Pancreas (tissue), 10 donors: Measurements from ENCODE around the gene EFNA4. TPM values are rescaled to one million over a fixed set of nuclear protein-coding genes. Genes with fewer than 3 reads are reported as not detected.

Source experiments
- ATAC-seq, 4 donors: fragments of 200-7000 bp; cut with Tn5 transposase; one replicate each; pipeline versions ENCODE4 v1.8.0 to v1.9.1; 2020; ENCODE audit warnings: mild to moderate bottlenecking in 4 of 4, moderate library complexity in 4 of 4
- DNase-seq, 6 donors: peaks; one replicate each; pipeline ENCODE4 v3.0.0-alpha.2; 2020
- FAIRE-seq: peaks from 2 replicates; lab custom pipeline; 2012; peaks lifted over from hg19 to GRCh38; lab: Jason Lieb, UNC
- H3K27ac ChIP-seq, 4 donors: fragments of 200-600 bp; sonication (generic); 1 replicate in 3 of 4; 2 replicates in 1 of 4; pipeline versions ENCODE4 v1.5.0 to v1.8.0; 2020
- H3K27me3 ChIP-seq, 4 donors: fragments of 200-600 bp; one replicate each; pipeline ENCODE4 v1.8.0; 2021
- H3K36me3 ChIP-seq, 3 donors: fragments of 200-600 bp; sonication (generic) in 1 of 3; one replicate each; pipeline versions ENCODE4 v1.5.0 to v1.8.0; 2020 to 2021
- H3K4me1 ChIP-seq, 3 donors: fragments of 200-600 bp; one replicate each; pipeline ENCODE4 v1.8.0; 2021
- H3K4me3 ChIP-seq, 4 donors: fragments of 200-600 bp; sonication (generic) in 2 of 4; one replicate each; pipeline versions ENCODE4 v1.5.0 to v1.8.0; 2020 to 2021
- H3K9me3 ChIP-seq, 4 donors: fragments of 200-600 bp; one replicate each; pipeline ENCODE4 v1.8.0; 2021
- WGBS, 2 donors: extraction: QIAGEN DNeasy Blood & Tissue Kit; methylation state at CpG; one replicate each; pipeline ENCODE4 v1.1.7; 2013; 5-methylcytosine and 5-hydroxymethylcytosine counted together
- intact Hi-C, 3 donors: fragments of 100-400 bp; cut with DNase I; formaldehyde crosslinking; loops; one replicate each; pipeline versions ENCODE4 v1.11.1 to v1.14.2; 2022
- polyA plus RNA-seq, 2 donors: library from polyadenylated mRNA; stranded (reverse); fragments of 200-250 nt; gene quantifications; one replicate each; pipeline ENCODE4 v1.2.3, GENCODE V29; 2013
- total RNA-seq, 6 donors: library from RNA; stranded (reverse); fragmentation: NEBNext Ultra II Directional in 4 of 6; extraction: Animal tissue kit (Norgen Biotek cat#: 25700) in 4 of 6; gene quantifications; one replicate each; pipeline versions ENCODE4 v1.2.1 to v1.2.4, GENCODE V29; 2021 to 2023
- TF ChIP-seq, protein P1 (sequence below), 4 donors: fragments of 200-600 bp; sonication (generic) in 3 of 4; IDR thresholded peaks; one replicate each; pipeline versions ENCODE4 v1.5.0 to v1.8.0; 2021; ENCODE audit warnings: antibody characterized with exemption in 4 of 4
- donor health status: healthy with polysubstance abuse.
- donor health status: DM: no; HTN: no; CAD: no; lungs with moderate emphysema.
- donor health status: DM: no; HTN: no; CAD: no.
- donor health status: control.
- donor health status: control.
- donor health status: Bipolar disorder and iron deficiency.
- donor health status: DM: yes; HTN: yes; CAD: no.
- donor health status: DM: no; HTN: no; CAD: no.
- donor health status: DM: no; HTN: no; CAD: no.
- donor health status: DM: yes; HTN: yes; CAD: no.

EFNA4 gene
- total and polyA plus RNA-seq, 8 donors, result 2.1 to 6.2 (median 3.8) TPM

DNA sequence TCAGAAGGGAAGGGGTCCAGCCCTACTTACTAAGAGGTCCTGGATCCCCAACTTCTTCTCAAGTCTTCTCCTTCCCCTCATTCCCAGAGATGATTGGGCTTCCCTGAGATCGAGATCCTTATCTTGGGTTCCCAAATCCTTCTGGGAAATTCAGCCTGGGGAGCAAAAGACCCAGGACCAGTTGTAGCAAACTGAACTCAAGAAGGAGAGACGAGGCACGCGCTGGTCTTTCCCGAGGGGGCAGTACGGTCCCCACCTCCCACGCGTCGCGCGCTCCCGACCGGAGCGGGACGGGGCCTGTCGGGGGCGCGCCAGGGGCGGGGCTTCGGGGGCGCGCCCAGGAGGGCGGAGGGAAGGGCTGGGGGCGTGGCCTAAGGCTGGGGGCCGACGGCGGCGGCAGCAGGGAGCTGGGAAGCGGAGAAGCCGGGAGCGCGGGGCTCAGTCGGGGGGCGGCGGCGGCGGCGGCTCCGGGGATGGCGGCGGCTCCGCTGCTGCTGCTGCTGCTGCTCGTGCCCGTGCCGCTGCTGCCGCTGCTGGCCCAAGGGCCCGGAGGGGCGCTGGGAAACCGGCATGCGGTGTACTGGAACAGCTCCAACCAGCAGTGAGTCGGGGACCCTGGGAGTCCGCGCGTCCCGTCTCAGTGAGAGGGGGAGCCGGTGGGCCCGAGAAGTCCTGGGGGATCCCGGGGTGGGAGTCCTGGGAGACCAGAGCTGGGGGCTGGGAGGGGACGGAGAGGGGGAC lies 15.1 kb downstream of the EFNA4 start, which contains the start of gene EFNA3:
EFNA3 (plus strand) TSS at position 369 of the 741 bp plus-strand sequence; CDS start at position 474, 105 bp downstream.
- FAIRE-seq, result no peak
- ATAC-seq, result peak; percentile 49 to 81 (median 72)
- no peaks in the 10 kb centered on the region for H3K36me3 ChIP-seq
- peaks cover 32 to 36% (median 33%) of the 10 kb centered on the region in 3 donors for H3K4me1 ChIP-seq
- 1% methylated on average over 19 to 59 of the region's 59 CpGs for WGBS, 2 donors
- no peaks in the 10 kb centered on the region for H3K9me3 ChIP-seq
- H3K27me3 ChIP-seq, result peaks cover 0 to 31% (median 6%) of the 10 kb centered on the region in 4 donors
- intact Hi-C loops, result no loop called here
- DNase-seq, result peak; percentile 49 to 85 (median 70)
- H3K27ac ChIP-seq, result no peak within 1 kb of the TSS
- TF ChIP-seq, protein P1, sequence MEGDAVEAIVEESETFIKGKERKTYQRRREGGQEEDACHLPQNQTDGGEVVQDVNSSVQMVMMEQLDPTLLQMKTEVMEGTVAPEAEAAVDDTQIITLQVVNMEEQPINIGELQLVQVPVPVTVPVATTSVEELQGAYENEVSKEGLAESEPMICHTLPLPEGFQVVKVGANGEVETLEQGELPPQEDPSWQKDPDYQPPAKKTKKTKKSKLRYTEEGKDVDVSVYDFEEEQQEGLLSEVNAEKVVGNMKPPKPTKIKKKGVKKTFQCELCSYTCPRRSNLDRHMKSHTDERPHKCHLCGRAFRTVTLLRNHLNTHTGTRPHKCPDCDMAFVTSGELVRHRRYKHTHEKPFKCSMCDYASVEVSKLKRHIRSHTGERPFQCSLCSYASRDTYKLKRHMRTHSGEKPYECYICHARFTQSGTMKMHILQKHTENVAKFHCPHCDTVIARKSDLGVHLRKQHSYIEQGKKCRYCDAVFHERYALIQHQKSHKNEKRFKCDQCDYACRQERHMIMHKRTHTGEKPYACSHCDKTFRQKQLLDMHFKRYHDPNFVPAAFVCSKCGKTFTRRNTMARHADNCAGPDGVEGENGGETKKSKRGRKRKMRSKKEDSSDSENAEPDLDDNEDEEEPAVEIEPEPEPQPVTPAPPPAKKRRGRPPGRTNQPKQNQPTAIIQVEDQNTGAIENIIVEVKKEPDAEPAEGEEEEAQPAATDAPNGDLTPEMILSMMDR (IDR thresholded peaks at IDR 0.05), result no peak
- peak within 1 kb of the TSS in 3 of 4 donors; percentile 19 to 45 (median 41) for H3K4me3 ChIP-seq

DNA sequence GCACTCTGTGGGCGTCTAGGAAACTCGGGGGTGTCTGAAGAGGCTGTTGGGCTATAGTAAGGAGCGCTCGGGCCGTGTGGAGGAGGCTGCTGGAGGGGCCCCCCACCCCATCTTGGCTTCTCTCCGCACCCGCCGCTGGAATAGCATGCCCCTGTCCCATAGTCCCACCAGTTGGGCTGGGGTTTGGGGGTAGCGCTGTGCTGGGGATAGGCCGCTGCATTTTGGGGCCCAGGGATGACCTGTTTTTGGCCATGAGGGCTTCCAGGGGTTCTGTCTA lies 15.6 kb downstream of the EFNA4 start:
- intact Hi-C loops, result no loop called here
- no peak for ATAC-seq
- Histone ChIP-seq H3K27me3 (peaks cover 0 to 31% (median 6%) of the 10 kb centered on the region in 4 donors), H3K4me1 (peaks cover 33 to 37% (median 33%) of the 10 kb centered on the region in 3 donors), H3K36me3 (no peaks in the 10 kb centered on the region), H3K27ac (no peak overlapping the region), H3K4me3 (peak overlapping the region in 3 of 4 donors; percentile 19 to 45 (median 41)), H3K9me3 (no peaks in the 10 kb centered on the region)
- no peak for DNase-seq
- 1 to 9% methylated on average over 8 to 10 of the region's 10 CpGs for WGBS, 2 donors
- TF ChIP-seq, protein P1 (IDR thresholded peaks at IDR 0.05), result no peak
- no peak for FAIRE-seq

DNA sequence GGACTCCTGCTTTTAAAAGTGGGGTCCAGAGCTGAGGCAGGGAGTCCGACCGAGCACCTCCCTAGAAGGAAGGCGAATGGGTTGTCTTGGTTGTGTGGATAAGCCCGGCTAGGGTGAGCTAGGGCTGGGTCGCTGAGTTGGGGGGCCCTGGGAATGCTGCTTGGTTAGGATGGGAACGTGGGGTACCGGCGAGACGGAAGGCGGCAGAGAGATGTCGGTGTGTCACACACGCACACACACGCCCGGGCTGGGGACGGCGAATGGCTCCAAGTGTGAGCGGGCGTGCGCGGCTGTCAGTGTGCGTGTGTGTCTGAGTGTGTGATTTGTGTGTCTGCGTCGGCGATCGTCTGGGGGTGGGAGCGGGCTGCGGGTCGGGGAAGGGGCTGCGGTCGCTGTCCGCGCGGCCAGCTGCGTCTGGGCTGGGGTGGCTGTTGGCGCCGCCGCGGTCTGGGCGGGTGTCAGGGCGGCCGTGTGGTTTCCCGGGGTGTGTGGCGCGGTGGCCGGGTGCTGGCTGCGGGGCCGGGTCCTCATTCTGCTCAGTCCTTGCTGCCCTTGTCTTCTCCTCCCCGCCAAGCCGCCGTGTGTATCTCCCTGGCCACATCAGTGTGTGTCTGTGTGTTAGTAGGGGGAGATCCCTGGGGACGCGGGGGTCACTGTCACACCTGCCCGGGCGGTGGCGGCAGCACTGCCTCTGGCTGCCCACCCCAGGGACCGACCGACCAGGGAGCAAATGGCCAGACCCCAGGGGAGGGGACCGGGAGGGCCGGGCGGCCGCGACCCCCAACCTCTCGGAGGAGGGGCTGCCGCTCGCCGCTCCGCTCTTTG lies 16.2 kb downstream of the EFNA4 start:
- Histone ChIP-seq H3K27ac (no peak overlapping the region), H3K27me3 (peaks cover 0 to 31% (median 6%) of the 10 kb centered on the region in 4 donors)
- peak in 3 of 4 donors; percentile 3 to 4 (median 4) for ATAC-seq

DNA sequence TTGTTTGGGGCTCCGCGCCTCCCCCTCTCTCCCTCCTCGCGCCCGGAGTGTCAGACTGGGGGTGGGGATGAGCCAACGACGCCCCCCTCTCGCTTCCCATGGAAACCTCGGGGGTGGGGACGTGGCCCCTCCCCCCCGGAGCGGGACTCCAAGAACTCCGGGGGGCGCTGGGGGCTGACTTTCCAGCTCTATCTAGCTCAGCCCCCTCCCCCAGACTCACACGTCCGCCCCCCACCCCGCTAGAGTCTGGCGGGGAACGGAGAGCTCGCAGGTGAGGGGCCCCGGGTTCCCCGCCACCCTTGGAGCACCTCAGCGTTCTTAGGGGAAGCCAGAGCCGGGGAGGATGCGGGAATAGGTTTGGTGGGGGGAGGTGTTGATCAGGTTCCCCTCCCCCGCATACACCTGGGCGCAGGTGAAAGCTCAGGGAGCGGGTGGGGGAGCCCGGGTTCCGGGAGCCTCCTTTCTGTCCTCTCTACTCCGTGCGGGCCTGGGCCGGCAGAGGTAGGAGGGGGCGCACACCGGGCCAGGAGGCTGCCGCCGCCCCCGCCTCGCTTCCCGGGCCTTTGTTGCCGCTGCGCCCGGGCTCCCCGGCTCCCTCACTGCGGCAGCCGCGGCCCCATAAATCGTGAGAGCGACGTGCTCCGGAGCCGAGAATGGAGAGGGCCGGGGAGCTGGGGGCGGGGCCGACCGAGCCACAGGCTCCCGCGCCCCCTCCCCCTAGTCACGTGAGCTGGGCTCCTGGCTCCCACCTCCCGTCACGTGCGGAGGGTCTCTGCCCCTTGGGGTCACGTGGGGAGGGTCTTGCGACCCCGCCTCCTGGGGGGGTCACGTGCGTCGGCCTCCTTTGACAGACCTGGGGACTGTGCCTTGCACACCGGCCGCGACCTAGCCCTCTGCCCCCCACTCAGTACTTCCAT lies 17.0 kb downstream of the EFNA4 start:
- Histone ChIP-seq H3K4me1 (peaks cover 36 to 41% (median 37%) of the 10 kb centered on the region in 3 donors), H3K36me3 (no peaks in the 10 kb centered on the region), H3K4me3 (peak overlapping the region in 2 of 4 donors; percentile 41 to 45), H3K27me3 (peaks cover 0 to 31% (median 6%) of the 10 kb centered on the region in 4 donors), H3K9me3 (no peaks in the 10 kb centered on the region), H3K27ac (no peak overlapping the region)
- WGBS, 2 donors, result 1 to 2% methylated on average over 40 to 71 of the region's 71 CpGs
- TF ChIP-seq, protein P1 (IDR thresholded peaks at IDR 0.05), result no peak
- no peak for ATAC-seq
- no peak for FAIRE-seq
- intact Hi-C loops, result loop anchor here in 1 of 3 donors (5.0 kb wide), 1 partner anchor 38 kb away; no protein-coding TSS in a partner anchor
- DNase-seq, result peak in 3 of 6 donors; percentile 32 to 75 (median 59)

More for the DNA sequence above, 16.2 kb downstream of the EFNA4 start:
- WGBS, 2 donors, result 1 to 2% methylated on average over 31 to 67 of the region's 67 CpGs
- TF ChIP-seq, protein P1 (IDR thresholded peaks at IDR 0.05), result no peak
- H3K4me1 ChIP-seq, result peaks cover 36 to 41% (median 37%) of the 10 kb centered on the region in 3 donors
- no peaks in the 10 kb centered on the region for H3K36me3 ChIP-seq
- DNase-seq (peak in 2 of 6 donors; percentile 38 to 84), FAIRE-seq (no peak)
- peak overlapping the region in 2 of 4 donors; percentile 41 to 45 for H3K4me3 ChIP-seq
- intact Hi-C loops, result loop anchor here in 1 of 3 donors (5.0 kb wide), 1 partner anchor 37 kb away; no protein-coding TSS in a partner anchor
- H3K9me3 ChIP-seq, result no peaks in the 10 kb centered on the region
